Caco-2 (cell line): ENCODE data around the gene DENND2A. TPM values are rescaled to one million over a fixed set of nuclear protein-coding genes. Genes with fewer than 3 reads are reported as not detected.
"Not testable (repeated sequence)": the region's sequence is repeated elsewhere in the genome, so short reads cannot be mapped to it uniquely, and the experiment has no call there.

Experiments
- BruUV-seq: library from RNA; stranded (reverse); fragments of 400-500 nt; replicated peaks from 2 replicates; lab custom pipeline; 2021; lab: Mats Ljungman, UMichigan
- CTCF ChIA-PET: fragments of 300-600 bp; sonication (Branson Sonifier 250); formaldehyde crosslinking; loops from one replicate; lab custom pipeline; 2022; ENCODE audit warnings: antibody characterized with exemption; lab: Charles Lee
- POLR2A ChIA-PET: fragments of 300-600 bp; sonication (Branson Sonifier 250); formaldehyde crosslinking; loops from one replicate; lab custom pipeline; 2022; ENCODE audit warnings: antibody characterized with exemption; lab: Charles Lee
- DNase-seq, 2 experiments: peaks; one replicate each; pipeline versions ENCODE4 v3.0.0 to v3.0.0-alpha.2; 2020 to 2022
- H3K27me3 ChIP-seq: replicated peaks from 2 replicates; pipeline ENCODE4 v1.6.0; 2011; ENCODE audit warnings: low read length; ENCODE audit not compliant: control insufficient read depth, insufficient read depth
- H3K36me3 ChIP-seq: 2 replicates; pipeline ENCODE4 v1.5.1; 2011; ENCODE audit warnings: low read length; ENCODE audit not compliant: control insufficient read depth, insufficient read depth
- H3K4me1 ChIP-seq: fragments of 250-450 bp; sonication (Bioruptor Pico); 2 replicates; pipeline ENCODE4 v1.5.1; 2020; ENCODE audit warnings: mild to moderate bottlenecking
- H3K4me3 ChIP-seq: 2 replicates; pipeline ENCODE4 v1.5.1; 2011; ENCODE audit warnings: low read depth, mild to moderate bottlenecking, control low read depth, low read length
- H3K9me3 ChIP-seq: fragments of 250-450 bp; sonication (Bioruptor Pico); 2 replicates; pipeline ENCODE4 v1.5.1; 2020; ENCODE audit warnings: mild to moderate bottlenecking, moderate library complexity
- H3K27ac Mint-ChIP-seq: one replicate; pipeline ENCODE4 v1.8.0; 2022; ENCODE audit warnings: mixed read lengths; ENCODE audit not compliant: unreplicated experiment
- H3K27me3 Mint-ChIP-seq: one replicate; pipeline ENCODE4 v1.8.0; 2022; ENCODE audit warnings: mixed read lengths; ENCODE audit not compliant: insufficient read depth, unreplicated experiment
- H3K36me3 Mint-ChIP-seq: one replicate; pipeline ENCODE4 v1.8.0; 2022; ENCODE audit warnings: mild to moderate bottlenecking, mixed read lengths; ENCODE audit not compliant: insufficient read depth, unreplicated experiment
- H3K4me1 Mint-ChIP-seq: one replicate; pipeline ENCODE4 v1.8.0; 2022; ENCODE audit warnings: low read depth, mixed read lengths; ENCODE audit not compliant: unreplicated experiment
- H3K4me3 Mint-ChIP-seq: one replicate; pipeline ENCODE4 v1.8.0; 2022; ENCODE audit warnings: mild to moderate bottlenecking, moderate library complexity, mixed read lengths; ENCODE audit not compliant: unreplicated experiment
- H3K9me3 Mint-ChIP-seq: one replicate; pipeline ENCODE4 v1.8.0; 2022; ENCODE audit warnings: mixed read lengths; ENCODE audit not compliant: unreplicated experiment
- intact Hi-C: fragments of 100-400 bp; cut with micrococcal nuclease; formaldehyde crosslinking; loops from one replicate; pipeline ENCODE4 v1.10.0; 2022; ENCODE audit not compliant: unreplicated experiment
- total RNA-seq: library from RNA; stranded (reverse); gene quantifications from 2 replicates; pipeline ENCODE4 v1.2.3, GENCODE V29; 2022
- TF ChIP-seq, protein P1 (sequence below), 2 experiments: fragments of 200-600 bp in 1 of 2; IDR thresholded peaks; 1 replicate in 1 of 2; 2 replicates in 1 of 2; pipeline versions ENCODE4 v1.5.1 to v1.8.0; 2011 to 2022; ENCODE audit warnings: antibody characterized with exemption in 1 of 2, control low read depth in 1 of 2, inconsistent platforms in 1 of 2, low read depth in 1 of 2, low read length in 1 of 2, mild to moderate bottlenecking in 1 of 2, moderate library complexity in 1 of 2; ENCODE audit not compliant: insufficient read depth in 1 of 2, severe bottlenecking in 1 of 2, unreplicated experiment in 1 of 2

DENND2A gene
- total RNA-seq, 1 experiment from 2014 or later = 0.95 TPM

DNA sequence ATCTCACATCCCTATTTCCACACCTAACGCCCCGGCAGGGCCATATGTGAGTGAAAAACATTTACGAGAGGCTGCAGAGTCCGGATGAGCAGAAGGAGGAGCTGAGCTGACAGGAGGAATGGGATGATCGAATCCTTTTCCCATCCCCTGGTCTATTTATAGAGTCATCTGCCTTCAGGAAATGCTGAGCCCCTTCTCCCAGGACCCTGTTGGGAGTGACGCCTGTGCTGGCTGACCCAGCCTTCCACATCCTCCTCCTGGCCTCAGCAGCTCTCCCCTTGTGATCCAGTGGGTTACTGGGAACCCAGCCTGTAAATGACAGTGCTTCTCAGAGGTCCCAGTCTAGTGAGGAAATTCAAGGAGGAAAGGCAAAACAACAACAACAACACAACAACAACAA is 16.6 kb downstream of the DENND2A start:
- H3K9me3 Mint-ChIP-seq = no peaks in the 10 kb centered on the region
- intact Hi-C loops = no loop called here
- H3K4me1 Mint-ChIP-seq = no peaks in the 10 kb centered on the region
- ChIA-PET POLR2A (no interaction called here), CTCF (interaction anchor here (0.7 kb wide), 1 partner anchor 653 kb away, joined by 3 read pairs; no protein-coding TSS in a partner anchor)
- Histone ChIP-seq H3K9me3 (no peaks in the 10 kb centered on the region), H3K4me1 (peaks cover 6% of the 10 kb centered on the region; the same call in 1 of the 2 replicates), H3K4me3 (no peak overlapping the region), H3K27me3 (no peaks in the 10 kb centered on the region), H3K36me3 (no peaks in the 10 kb centered on the region)
- H3K36me3 Mint-ChIP-seq = no peaks in the 10 kb centered on the region
- DNase-seq = no peak
- no peak overlapping the region for H3K4me3 Mint-ChIP-seq
- no peaks in the 10 kb centered on the region for H3K27me3 Mint-ChIP-seq
- no TSS peak for BruUV-seq
- TF ChIP-seq, protein P1, sequence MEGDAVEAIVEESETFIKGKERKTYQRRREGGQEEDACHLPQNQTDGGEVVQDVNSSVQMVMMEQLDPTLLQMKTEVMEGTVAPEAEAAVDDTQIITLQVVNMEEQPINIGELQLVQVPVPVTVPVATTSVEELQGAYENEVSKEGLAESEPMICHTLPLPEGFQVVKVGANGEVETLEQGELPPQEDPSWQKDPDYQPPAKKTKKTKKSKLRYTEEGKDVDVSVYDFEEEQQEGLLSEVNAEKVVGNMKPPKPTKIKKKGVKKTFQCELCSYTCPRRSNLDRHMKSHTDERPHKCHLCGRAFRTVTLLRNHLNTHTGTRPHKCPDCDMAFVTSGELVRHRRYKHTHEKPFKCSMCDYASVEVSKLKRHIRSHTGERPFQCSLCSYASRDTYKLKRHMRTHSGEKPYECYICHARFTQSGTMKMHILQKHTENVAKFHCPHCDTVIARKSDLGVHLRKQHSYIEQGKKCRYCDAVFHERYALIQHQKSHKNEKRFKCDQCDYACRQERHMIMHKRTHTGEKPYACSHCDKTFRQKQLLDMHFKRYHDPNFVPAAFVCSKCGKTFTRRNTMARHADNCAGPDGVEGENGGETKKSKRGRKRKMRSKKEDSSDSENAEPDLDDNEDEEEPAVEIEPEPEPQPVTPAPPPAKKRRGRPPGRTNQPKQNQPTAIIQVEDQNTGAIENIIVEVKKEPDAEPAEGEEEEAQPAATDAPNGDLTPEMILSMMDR (IDR thresholded peaks at IDR 0.05; ENCODE audit: insufficient read depth in 1 of 2, low read depth in 1 of 2, low read length in 1 of 2, severe bottlenecking in 1 of 2, unreplicated experiment in 1 of 2) = no peak
- H3K27ac Mint-ChIP-seq = peak overlapping the region; percentile 29

DNA sequence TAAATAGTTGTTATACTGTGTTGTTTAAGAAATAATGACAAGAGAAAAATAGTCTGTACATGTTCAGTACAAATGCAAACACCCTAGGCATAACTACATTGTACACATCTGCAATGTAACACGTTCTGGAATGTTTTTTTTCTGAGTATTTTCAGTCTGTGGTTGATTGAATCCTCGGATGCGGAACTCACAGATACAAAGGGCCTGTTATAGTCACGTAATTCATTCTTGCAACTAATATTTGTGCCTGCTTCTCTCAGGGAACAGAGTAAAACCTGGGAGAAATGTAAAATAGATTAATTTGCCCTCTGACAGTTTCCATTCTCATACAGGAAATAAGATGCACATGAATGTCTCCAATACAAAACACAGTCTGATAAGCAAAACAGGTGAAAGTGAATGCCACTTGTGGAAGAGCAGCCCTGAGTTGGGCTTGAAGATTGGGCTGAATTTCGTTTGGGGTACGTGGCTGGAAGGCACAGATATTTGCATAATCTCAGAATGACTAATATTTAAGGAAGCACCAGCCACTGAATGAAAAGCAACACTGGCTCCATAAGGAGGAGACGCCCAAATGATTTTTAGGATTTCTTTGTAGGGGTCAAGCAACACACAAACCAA is 19.1 kb downstream of the DENND2A start:
- no peaks in the 10 kb centered on the region for H3K9me3 Mint-ChIP-seq
- Histone ChIP-seq H3K4me3 (no peak overlapping the region), H3K36me3 (no peaks in the 10 kb centered on the region), H3K9me3 (no peaks in the 10 kb centered on the region), H3K27me3 (no peaks in the 10 kb centered on the region), H3K4me1 (peaks cover 4% of the 10 kb centered on the region; the same call in 1 of the 2 replicates)
- no peaks in the 10 kb centered on the region for H3K4me1 Mint-ChIP-seq
- no peaks in the 10 kb centered on the region for H3K36me3 Mint-ChIP-seq
- POLR2A ChIA-PET = no interaction called here
- CTCF ChIA-PET = no interaction called here
- intact Hi-C loops = no loop called here
- no peak overlapping the region for H3K4me3 Mint-ChIP-seq
- H3K27ac Mint-ChIP-seq = no peak overlapping the region
- H3K27me3 Mint-ChIP-seq = no peaks in the 10 kb centered on the region
- TF ChIP-seq, protein P1 (IDR thresholded peaks at IDR 0.05; ENCODE audit: insufficient read depth in 1 of 2, low read depth in 1 of 2, low read length in 1 of 2, severe bottlenecking in 1 of 2, unreplicated experiment in 1 of 2) = no peak
- no TSS peak for BruUV-seq
- no peak for DNase-seq

DNA sequence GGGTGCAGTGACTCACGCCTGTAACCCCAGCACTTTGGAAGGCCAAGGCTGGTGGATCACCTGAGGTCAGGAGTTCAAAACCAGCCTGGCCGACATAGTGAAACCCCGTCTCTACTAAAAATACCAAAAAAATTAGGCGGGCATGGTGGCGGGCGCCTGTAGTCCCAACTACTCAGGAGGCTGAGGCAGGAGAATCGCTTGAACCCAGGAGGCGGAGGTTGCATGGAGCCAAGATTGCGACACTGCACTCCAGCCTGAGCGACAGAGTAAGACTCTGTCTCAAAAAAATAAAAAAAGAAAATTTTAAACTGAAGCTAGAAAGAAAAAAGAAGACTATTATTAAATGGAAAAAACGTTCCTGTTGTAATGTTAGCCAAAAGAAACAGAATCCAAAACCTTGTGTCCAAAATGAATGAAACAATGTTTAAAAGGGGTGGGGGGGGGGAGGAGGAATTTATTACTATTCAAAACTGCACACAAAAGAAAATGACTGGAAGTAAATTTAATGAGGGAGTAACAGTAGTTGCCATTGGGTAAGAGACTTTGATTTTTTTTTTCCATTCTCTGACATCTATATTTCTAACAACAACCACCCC is 20.6 kb downstream of the DENND2A start:
- POLR2A ChIA-PET, H3K36me3 ChIP-seq, intact Hi-C loops, H3K4me3 Mint-ChIP-seq, H3K27ac Mint-ChIP-seq, H3K9me3 ChIP-seq, H3K36me3 Mint-ChIP-seq, H3K27me3 Mint-ChIP-seq, H3K9me3 Mint-ChIP-seq, H3K4me3 ChIP-seq, H3K27me3 ChIP-seq, H3K4me1 ChIP-seq, BruUV-seq, CTCF ChIA-PET, DNase-seq, H3K4me1 Mint-ChIP-seq: not testable (repeated sequence)
